SHP77 (cell line): ENCODE data around the gene HS6ST1.

ENCODE experiments used
- DNase-seq, 2 experiments: peaks; one replicate each; lab custom pipeline; 2025; lab: John Stamatoyannopoulos, UW

HS6ST1 gene

GRCh38 chr2:128310094-128310716 lies 8.5 kb downstream of the HS6ST1 start:
- peak; percentile 28 to 37 for DNase-seq

GRCh38 chr2:128309280-128310093 lies 9.2 kb downstream of the HS6ST1 start:
- DNase-seq, result peak; percentile 93 to 96

GRCh38 chr2:128308889-128309279 lies 9.8 kb downstream of the HS6ST1 start:
- no peak for DNase-seq

- no peak for DNase-seq
Measured at GRCh38 chr2:128308284-128308731, 10.4 kb downstream of the HS6ST1 start.

GRCh38 chr2:128307595-128307994 lies 11.1 kb downstream of the HS6ST1 start:
- DNase-seq, result no peak

GRCh38 chr2:128306931-128307460 lies 11.7 kb downstream of the HS6ST1 start:
- peak in 1 of 2 experiments; percentile 44 for DNase-seq

- peak; percentile 93 for DNase-seq
Measured at GRCh38 chr2:128306081-128306930, 12.4 kb downstream of the HS6ST1 start.

GRCh38 chr2:128305555-128306080 lies 13.1 kb downstream of the HS6ST1 start:
- peak; percentile 94 for DNase-seq

- peak; percentile 81 to 86 for DNase-seq
Measured at GRCh38 chr2:128304715-128305554, 13.7 kb downstream of the HS6ST1 start.

GRCh38 chr2:128304330-128304714 lies 14.3 kb downstream of the HS6ST1 start:
- DNase-seq, result no peak

- no peak for DNase-seq
Measured at GRCh38 chr2:128303911-128304310, 14.8 kb downstream of the HS6ST1 start.

- DNase-seq, result no peak
Measured at GRCh38 chr2:128303095-128303791, 15.4 kb downstream of the HS6ST1 start.

- DNase-seq, result no peak
Measured at GRCh38 chr2:128302744-128303067, 16.0 kb downstream of the HS6ST1 start.

GRCh38 chr2:128302011-128302743 lies 16.5 kb downstream of the HS6ST1 start:
- DNase-seq, result no peak

- DNase-seq, result no peak
Measured at GRCh38 chr2:128301501-128301966, 17.1 kb downstream of the HS6ST1 start.

GRCh38 chr2:128301021-128301420 lies 17.6 kb downstream of the HS6ST1 start:
- DNase-seq, result no peak

GRCh38 chr2:128300151-128301020 lies 18.3 kb downstream of the HS6ST1 start:
- no peak for DNase-seq

- DNase-seq, result no peak
Measured at GRCh38 chr2:128299628-128300027, 19.0 kb downstream of the HS6ST1 start.
